Activated B cell treated with CpG ODN at 0.5 μM for 24 hours (primary cell): Measurements from ENCODE around the gene FREM2. TPM values are rescaled to one million over a fixed set of nuclear protein-coding genes. Genes with fewer than 3 reads are reported as not detected.

Experiments
- ATAC-seq: fragments of 200-7000 bp; cut with Tn5 transposase; one replicate; pipeline ENCODE4 v1.10.0; 2021; ENCODE audit warnings: low read depth, mild to moderate bottlenecking, moderate library complexity
- CTCF ChIA-PET: fragments of 350-600 bp; sonication (Branson Sonifier 250); formaldehyde crosslinking; loops from one replicate; lab custom pipeline; 2021; ENCODE audit warnings: antibody characterized with exemption; lab: Charles Lee
- POLR2A ChIA-PET: fragments of 350-600 bp; sonication (Branson Sonifier 250); formaldehyde crosslinking; loops from one replicate; lab custom pipeline; 2021; ENCODE audit warnings: antibody characterized with exemption; lab: Charles Lee
- DNase-seq: peaks from one replicate; pipeline ENCODE4 v3.0.0; 2022
- H3K27ac Mint-ChIP-seq: one replicate; pipeline ENCODE4 v1.8.0; 2020; ENCODE audit warnings: mixed read lengths
- H3K27me3 Mint-ChIP-seq: one replicate; pipeline ENCODE4 v1.8.0; 2021; ENCODE audit warnings: mixed read lengths
- H3K36me3 Mint-ChIP-seq: one replicate; pipeline ENCODE4 v1.8.0; 2021; ENCODE audit warnings: low read depth, mixed read lengths
- H3K4me1 Mint-ChIP-seq: one replicate; pipeline ENCODE4 v1.8.0; 2021; ENCODE audit warnings: mixed read lengths
- H3K4me3 Mint-ChIP-seq: one replicate; pipeline ENCODE4 v1.8.0; 2020; ENCODE audit warnings: mild to moderate bottlenecking, mixed read lengths
- H3K9me3 Mint-ChIP-seq: one replicate; pipeline ENCODE4 v1.8.0; 2020; ENCODE audit warnings: mixed read lengths
- intact Hi-C: fragments of 100-400 bp; cut with micrococcal nuclease; formaldehyde crosslinking; loops from one replicate; pipeline ENCODE4 v1.15.1; 2024
- total RNA-seq: library from RNA; stranded (reverse); gene quantifications from 2 replicates; pipeline ENCODE4 v1.2.3, GENCODE V29; 2022
- TF ChIP-seq, protein P1 (sequence below): fragments of 200-600 bp; IDR thresholded peaks from one replicate; pipeline ENCODE4 v1.8.0; 2022; ENCODE audit warnings: antibody characterized with exemption, mild to moderate bottlenecking

Gene FREM2
- total RNA-seq, 1 donor from 2014 or later, result not detected

DNA sequence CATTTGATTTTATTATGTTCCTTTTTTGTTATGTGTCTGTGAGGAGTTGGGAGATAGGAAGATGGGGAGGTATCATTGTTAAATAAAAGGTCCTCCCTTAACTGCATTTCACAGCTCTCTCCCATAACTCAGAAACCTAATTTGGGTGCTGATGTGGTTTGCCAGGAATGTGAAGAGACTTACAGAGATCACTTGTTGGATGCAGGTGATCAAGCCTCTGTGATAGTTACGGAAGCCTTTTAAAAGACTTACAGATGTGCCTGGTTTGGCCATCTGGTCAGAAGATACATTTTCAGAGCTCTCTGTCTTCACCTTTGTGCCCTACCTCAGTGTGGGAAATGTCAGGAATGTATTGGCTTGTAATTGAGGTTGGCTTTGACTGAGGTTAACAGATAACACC lies 157.7 kb downstream of the FREM2 start:
- CTCF ChIA-PET, result no interaction called here
- H3K4me1 Mint-ChIP-seq, result no peaks in the 10 kb centered on the region
- no peaks in the 10 kb centered on the region for H3K9me3 Mint-ChIP-seq
- TF ChIP-seq, protein P1, sequence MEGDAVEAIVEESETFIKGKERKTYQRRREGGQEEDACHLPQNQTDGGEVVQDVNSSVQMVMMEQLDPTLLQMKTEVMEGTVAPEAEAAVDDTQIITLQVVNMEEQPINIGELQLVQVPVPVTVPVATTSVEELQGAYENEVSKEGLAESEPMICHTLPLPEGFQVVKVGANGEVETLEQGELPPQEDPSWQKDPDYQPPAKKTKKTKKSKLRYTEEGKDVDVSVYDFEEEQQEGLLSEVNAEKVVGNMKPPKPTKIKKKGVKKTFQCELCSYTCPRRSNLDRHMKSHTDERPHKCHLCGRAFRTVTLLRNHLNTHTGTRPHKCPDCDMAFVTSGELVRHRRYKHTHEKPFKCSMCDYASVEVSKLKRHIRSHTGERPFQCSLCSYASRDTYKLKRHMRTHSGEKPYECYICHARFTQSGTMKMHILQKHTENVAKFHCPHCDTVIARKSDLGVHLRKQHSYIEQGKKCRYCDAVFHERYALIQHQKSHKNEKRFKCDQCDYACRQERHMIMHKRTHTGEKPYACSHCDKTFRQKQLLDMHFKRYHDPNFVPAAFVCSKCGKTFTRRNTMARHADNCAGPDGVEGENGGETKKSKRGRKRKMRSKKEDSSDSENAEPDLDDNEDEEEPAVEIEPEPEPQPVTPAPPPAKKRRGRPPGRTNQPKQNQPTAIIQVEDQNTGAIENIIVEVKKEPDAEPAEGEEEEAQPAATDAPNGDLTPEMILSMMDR, result no peak
- H3K27ac Mint-ChIP-seq, result no peak overlapping the region
- POLR2A ChIA-PET, result no interaction called here
- ATAC-seq (no peak), DNase-seq (no peak)
- no peaks in the 10 kb centered on the region for H3K36me3 Mint-ChIP-seq
- no peak overlapping the region for H3K4me3 Mint-ChIP-seq
- H3K27me3 Mint-ChIP-seq, result peaks cover 6% of the 10 kb centered on the region
- intact Hi-C loops, result no loop called here

DNA sequence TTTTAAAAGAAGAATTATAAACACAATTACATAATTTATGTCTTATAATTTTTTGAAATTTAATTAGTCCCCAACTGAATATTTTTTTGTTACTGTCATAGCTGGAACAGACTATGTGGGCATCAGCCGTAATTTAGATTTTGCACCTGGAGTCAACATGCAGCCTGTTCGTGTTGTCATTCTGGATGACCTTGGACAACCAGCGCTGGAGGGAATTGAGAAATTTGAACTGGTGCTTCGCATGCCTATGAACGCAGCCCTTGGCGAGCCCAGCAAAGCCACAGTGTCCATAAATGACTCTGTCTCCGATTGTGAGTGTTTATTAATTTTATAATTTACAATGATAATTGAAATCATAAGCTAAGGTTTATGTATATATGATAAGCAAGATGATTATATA lies 161.5 kb downstream of the FREM2 start:
- no peak overlapping the region for H3K4me3 Mint-ChIP-seq
- TF ChIP-seq, protein P1, result no peak
- intact Hi-C loops, result no loop called here
- H3K4me1 Mint-ChIP-seq, result no peaks in the 10 kb centered on the region
- ChIA-PET POLR2A (no interaction called here), CTCF (no interaction called here)
- H3K9me3 Mint-ChIP-seq, result no peaks in the 10 kb centered on the region
- no peak overlapping the region for H3K27ac Mint-ChIP-seq
- ATAC-seq (no peak), DNase-seq (no peak)
- peaks cover 7% of the 10 kb centered on the region for H3K27me3 Mint-ChIP-seq
- H3K36me3 Mint-ChIP-seq, result no peaks in the 10 kb centered on the region

DNA sequence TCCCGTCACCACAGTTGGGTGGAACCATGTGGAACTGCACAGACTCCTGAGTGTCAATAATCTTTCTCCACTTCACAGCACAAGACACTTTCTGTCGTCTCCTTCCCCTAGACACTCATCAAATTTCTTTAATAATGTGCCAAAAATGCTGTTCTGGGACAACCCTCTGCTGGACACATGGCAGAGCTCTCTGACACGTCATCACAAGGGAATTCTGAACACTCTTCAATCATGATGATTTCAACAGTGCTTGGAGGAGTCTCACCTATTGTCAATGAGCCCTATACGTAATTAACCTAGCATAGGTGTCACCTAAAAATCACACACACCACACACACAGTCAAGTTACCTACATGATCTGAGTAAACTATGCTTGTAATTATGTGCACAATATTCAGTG lies 162.4 kb downstream of the FREM2 start:
- no peaks in the 10 kb centered on the region for H3K9me3 Mint-ChIP-seq
- POLR2A ChIA-PET, result no interaction called here
- no peaks in the 10 kb centered on the region for H3K36me3 Mint-ChIP-seq
- H3K4me1 Mint-ChIP-seq, result no peaks in the 10 kb centered on the region
- peaks cover 8% of the 10 kb centered on the region for H3K27me3 Mint-ChIP-seq
- H3K27ac Mint-ChIP-seq, result no peak overlapping the region
- H3K4me3 Mint-ChIP-seq, result no peak overlapping the region
- no peak for ATAC-seq
- CTCF ChIA-PET, result no interaction called here
- no peak for DNase-seq
- TF ChIP-seq, protein P1, result no peak
- intact Hi-C loops, result no loop called here

GRCh38 chr13:38850868-38851626 lies 164.2 kb downstream of the FREM2 start:
- H3K27me3 Mint-ChIP-seq, result peaks cover 8% of the 10 kb centered on the region
- no peak for DNase-seq

GRCh38 chr13:38854226-38854625 lies 167.3 kb downstream of the FREM2 start:
- CTCF ChIA-PET, result no interaction called here
- POLR2A ChIA-PET, result no interaction called here
- no peak overlapping the region for H3K27ac Mint-ChIP-seq
- peaks cover 5% of the 10 kb centered on the region for H3K27me3 Mint-ChIP-seq
- H3K9me3 Mint-ChIP-seq, result no peaks in the 10 kb centered on the region
- no peak for DNase-seq
- no peak for ATAC-seq
- TF ChIP-seq, protein P1, result no peak
- H3K36me3 Mint-ChIP-seq, result no peaks in the 10 kb centered on the region
- intact Hi-C loops, result no loop called here
- H3K4me1 Mint-ChIP-seq, result no peaks in the 10 kb centered on the region
- no peak overlapping the region for H3K4me3 Mint-ChIP-seq

More at GRCh38 chr13:38850868-38851626, 164.2 kb downstream of the FREM2 start:
- Mint-ChIP-seq H3K27ac (no peak overlapping the region), H3K36me3 (no peaks in the 10 kb centered on the region), H3K4me3 (no peak overlapping the region), H3K9me3 (no peaks in the 10 kb centered on the region), H3K4me1 (no peaks in the 10 kb centered on the region)
- TF ChIP-seq, protein P1, result no peak
- ChIA-PET CTCF (no interaction called here), POLR2A (no interaction called here)
- ATAC-seq, result no peak
- intact Hi-C loops, result no loop called here
